ENCODE results near the gene MYOZ3. TPM values are rescaled to one million over a fixed set of nuclear protein-coding genes. Genes with fewer than 3 reads are reported as not detected.

The MYOZ3 gene
- total and polyA plus RNA-seq, 7 donors: 3.0 to 110 (median 29.7) TPM

GRCh38 chr5:150641006-150641570 is 20.0 kb upstream of the MYOZ3 start:
- WGBS, 3 donors: 28 to 43% (median 34%) methylated on average over 9 of the region's 9 CpGs
- DNase-seq: peak; percentile 66 to 73
- Histone ChIP-seq H3K27me3 (ENCODE audit: insufficient read depth in 3 of 3, low read length in 2 of 3) (no peaks in the 10 kb centered on the region), H3K4me3 (peak overlapping the region; percentile 49), H3K36me3 (ENCODE audit: insufficient read depth in 1 of 2, low read depth in 1 of 2) (no peaks in the 10 kb centered on the region), H3K9me3 (no peaks in the 10 kb centered on the region), H3K27ac (peak overlapping the region; percentile 89), H3K4me1 (peaks cover 91% of the 10 kb centered on the region)
- TF ChIP-seq CTCF (IDR thresholded peaks at IDR 0.05): no peak
- ATAC-seq: peak in 3 of 4 donors; percentile 12 to 52 (median 44)
- intact Hi-C loops (cut with DNase I): no loop called here

- peak overlapping the region; percentile 49 for H3K4me3 ChIP-seq
- H3K9me3 ChIP-seq: no peaks in the 10 kb centered on the region
- intact Hi-C loops (cut with DNase I): no loop called here
- TF ChIP-seq CTCF (IDR thresholded peaks at IDR 0.05): no peak
- no peaks in the 10 kb centered on the region for H3K27me3 ChIP-seq (ENCODE audit: insufficient read depth in 3 of 3, low read length in 2 of 3)
- ATAC-seq (no peak), DNase-seq (no peak)
- H3K27ac ChIP-seq: peak overlapping the region; percentile 89
- H3K4me1 ChIP-seq: peaks cover 85% of the 10 kb centered on the region
- no peaks in the 10 kb centered on the region for H3K36me3 ChIP-seq (ENCODE audit: insufficient read depth in 1 of 2, low read depth in 1 of 2)
- 25 to 55% (median 53%) methylated on average over 5 of the region's 5 CpGs for WGBS, 3 donors
These were observed 19.1 kb upstream of the MYOZ3 start for GRCh38 chr5:150641824-150642566.

- DNase-seq (peak; percentile 77 to 84), ATAC-seq (peak; percentile 37 to 66 (median 46))
- no peaks in the 10 kb centered on the region for H3K36me3 ChIP-seq (ENCODE audit: insufficient read depth in 1 of 2, low read depth in 1 of 2)
- TF ChIP-seq CTCF (IDR thresholded peaks at IDR 0.05): no peak
- WGBS, 3 donors: 7 to 12% (median 10%) methylated on average over 5 of the region's 5 CpGs
- no peaks in the 10 kb centered on the region for H3K27me3 ChIP-seq (ENCODE audit: insufficient read depth in 3 of 3, low read length in 2 of 3)
- H3K27ac ChIP-seq: peak overlapping the region; percentile 89
- intact Hi-C loops (cut with DNase I): no loop called here
- H3K4me3 ChIP-seq: peak overlapping the region; percentile 49
- H3K4me1 ChIP-seq: peaks cover 85% of the 10 kb centered on the region
- H3K9me3 ChIP-seq: no peaks in the 10 kb centered on the region
These were observed 18.5 kb upstream of the MYOZ3 start for GRCh38 chr5:150642567-150642927.

GRCh38 chr5:150642991-150643710 is 17.9 kb upstream of the MYOZ3 start:
- Histone ChIP-seq H3K27ac (peak overlapping the region; percentile 89), H3K36me3 (ENCODE audit: insufficient read depth in 1 of 2, low read depth in 1 of 2) (peaks cover 0 to 2% of the 10 kb centered on the region in 2 donors), H3K4me3 (peak overlapping the region; percentile 49), H3K27me3 (ENCODE audit: insufficient read depth in 3 of 3, low read length in 2 of 3) (no peaks in the 10 kb centered on the region), H3K4me1 (peaks cover 88% of the 10 kb centered on the region), H3K9me3 (no peaks in the 10 kb centered on the region)
- TF ChIP-seq CTCF (IDR thresholded peaks at IDR 0.05): no peak
- 70 to 74% (median 71%) methylated on average over 12 of the region's 12 CpGs for WGBS, 3 donors
- ATAC-seq: no peak
- intact Hi-C loops (cut with DNase I): no loop called here
- no peak for DNase-seq
